ENCODE results near the gene KIAA1586.
"Not testable (repeated sequence)": the region's sequence is repeated elsewhere in the genome, so short reads cannot be mapped to it uniquely, and the experiment has no call there.

- TF ChIP-seq CTCF, POLR2A (IDR thresholded peaks at IDR 0.05): not testable (repeated sequence)
Observed at GRCh38 chr6:57091375-57091774, 44.9 kb downstream of the KIAA1586 start.
